H1 (cell line): Measurements from ENCODE around the gene ADAMTS17.

Experiments used
- GABPA ChIP-seq: IDR thresholded peaks from 2 replicates; pipeline ENCODE4 v1.6.1; 2011; ENCODE audit warnings: mild to moderate bottlenecking, low read length, moderate library complexity, borderline replicate concordance; ENCODE audit not compliant: insufficient read depth
- JUN ChIP-seq: IDR thresholded peaks from 2 replicates; pipeline ENCODE4 v1.6.1; 2011; ENCODE audit warnings: low read depth, mild to moderate bottlenecking, improper control_type of control experiment, low read length
- KDM5A ChIP-seq: fragments of 200-600 bp; IDR thresholded peaks from 2 replicates; pipeline ENCODE4 v1.7.1; 2012; ENCODE audit warnings: mild to moderate bottlenecking, low read length, inconsistent platforms, mixed read lengths
- POLR2A ChIP-seq, 2 experiments: IDR thresholded peaks; 1 replicate in 1 of 2; 2 replicates in 1 of 2; pipeline ENCODE4 v1.6.1; 2011; ENCODE audit warnings: low read depth in 2 of 2, low read length in 2 of 2, mild to moderate bottlenecking in 2 of 2; ENCODE audit errors: control extremely low read depth in 1 of 2
- TF ChIP-seq, protein P1 (sequence below), 3 experiments: IDR thresholded peaks; 1 replicate in 2 of 3; 2 replicates in 1 of 3; pipeline versions ENCODE4 v1.5.1 to v1.6.1; 2011; ENCODE audit warnings: low read length in 3 of 3, mild to moderate bottlenecking in 3 of 3, inconsistent platforms in 2 of 3, low read depth in 1 of 3, moderate library complexity in 1 of 3; ENCODE audit not compliant: insufficient read depth in 1 of 3; ENCODE audit errors: control extremely low read depth in 1 of 3

DNA sequence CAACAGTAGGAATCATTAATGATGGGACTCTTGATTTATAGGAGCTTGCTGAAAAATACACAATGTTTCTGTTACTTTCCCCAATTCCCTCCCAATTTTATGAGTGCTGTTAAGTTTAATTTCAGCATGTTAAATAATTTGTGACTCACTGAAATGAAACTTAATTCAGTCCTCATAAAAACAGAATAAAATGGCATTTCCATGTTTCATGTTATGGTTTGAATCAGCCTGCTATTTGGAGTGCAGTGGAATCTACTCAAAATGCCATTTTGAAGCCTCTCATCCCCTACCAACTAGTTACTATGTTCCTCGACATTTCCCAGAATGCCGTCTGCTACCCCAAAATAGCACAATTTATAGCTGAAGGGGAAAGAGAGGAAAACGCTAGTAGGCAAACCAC lies 237.5 kb downstream of the ADAMTS17 start:
- TF ChIP-seq POLR2A (IDR thresholded peaks at IDR 0.05; ENCODE audit: control extremely low read depth in 1 of 2, low read depth in 2 of 2, low read length in 2 of 2) (no peak), GABPA (no peak), JUN (no peak), KDM5A (no peak)
- TF ChIP-seq, protein P1, sequence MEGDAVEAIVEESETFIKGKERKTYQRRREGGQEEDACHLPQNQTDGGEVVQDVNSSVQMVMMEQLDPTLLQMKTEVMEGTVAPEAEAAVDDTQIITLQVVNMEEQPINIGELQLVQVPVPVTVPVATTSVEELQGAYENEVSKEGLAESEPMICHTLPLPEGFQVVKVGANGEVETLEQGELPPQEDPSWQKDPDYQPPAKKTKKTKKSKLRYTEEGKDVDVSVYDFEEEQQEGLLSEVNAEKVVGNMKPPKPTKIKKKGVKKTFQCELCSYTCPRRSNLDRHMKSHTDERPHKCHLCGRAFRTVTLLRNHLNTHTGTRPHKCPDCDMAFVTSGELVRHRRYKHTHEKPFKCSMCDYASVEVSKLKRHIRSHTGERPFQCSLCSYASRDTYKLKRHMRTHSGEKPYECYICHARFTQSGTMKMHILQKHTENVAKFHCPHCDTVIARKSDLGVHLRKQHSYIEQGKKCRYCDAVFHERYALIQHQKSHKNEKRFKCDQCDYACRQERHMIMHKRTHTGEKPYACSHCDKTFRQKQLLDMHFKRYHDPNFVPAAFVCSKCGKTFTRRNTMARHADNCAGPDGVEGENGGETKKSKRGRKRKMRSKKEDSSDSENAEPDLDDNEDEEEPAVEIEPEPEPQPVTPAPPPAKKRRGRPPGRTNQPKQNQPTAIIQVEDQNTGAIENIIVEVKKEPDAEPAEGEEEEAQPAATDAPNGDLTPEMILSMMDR (IDR thresholded peaks at IDR 0.05; ENCODE audit: control extremely low read depth in 1 of 3, insufficient read depth in 1 of 3, low read depth in 1 of 3, low read length in 3 of 3) = no peak
